ENCODE data around the gene PFDN4. TPM values are rescaled to one million over a fixed set of nuclear protein-coding genes. Genes with fewer than 3 reads are reported as not detected.

Gene PFDN4
- polyA plus RNA-seq, 1 of the 3 experiments (the other 2 are of a cell fraction), result 44.0 TPM

GRCh38 chr20:54176610-54177009 is 31.3 kb upstream of the PFDN4 start:
- peaks cover 20% of the 10 kb centered on the region for H3F3A ChIP-seq (replicated peaks; ENCODE audit: insufficient read depth)
- no peak overlapping the region for H3K4me3 ChIP-seq (ENCODE audit: low read depth in 2 of 2, low read length in 1 of 2)
- H3K27ac ChIP-seq (ENCODE audit: low read depth in 2 of 2, low read length in 1 of 2), result peak overlapping the region in 1 of 2 experiments; percentile 32; a peak in 2 of 4 replicates
- DNase-seq, result no peak
- WGBS (ENCODE audit: low lambda C conversion rate), result 22% methylated on average over 2 of the region's 2 CpGs
- CTCF ChIA-PET, result interaction anchor here (0.8 to 1.8 kb wide), 3 partner anchors 23 to 113 kb away, joined by 3 to 7 read pairs (median 3); no protein-coding TSS in a partner anchor
- no peak overlapping the region for H2AFZ ChIP-seq (ENCODE audit: low read depth)
- peaks cover 0 to 12% of the 10 kb centered on the region in 2 experiments; a peak in 1 of 4 replicates for H3K4me1 ChIP-seq (ENCODE audit: control insufficient read depth in 1 of 2, insufficient read depth in 2 of 2, low read depth in 1 of 2, low read length in 1 of 2)
- no peaks in the 10 kb centered on the region for H3K9me2 ChIP-seq
- peaks cover 19% of the 10 kb centered on the region; the same call in 1 of the 2 replicates for H3K27me3 ChIP-seq (ENCODE audit: insufficient read depth)
- POLR2A ChIA-PET, result no interaction called here
- H3K79me2 ChIP-seq (ENCODE audit: insufficient read depth), result no peaks in the 10 kb centered on the region
- peak; percentile 73 for TF ChIP-seq JUND (IDR thresholded peaks at IDR 0.05)
- TF ChIP-seq FOSL2 (IDR thresholded peaks at IDR 0.05; ENCODE audit: borderline replicate concordance, low read depth), result peak; percentile 71
- peak in 1 of 2 experiments; percentile 38; a peak in 1 of 4 replicates for TF ChIP-seq EP300 (IDR thresholded peaks at IDR 0.05; ENCODE audit: borderline replicate concordance in 1 of 2, low read depth in 1 of 2, low read length in 1 of 2)
- no peak for TF ChIP-seq FOXJ3 (CRISPR knock-in tag; IDR thresholded peaks at IDR 0.05)
- no peak for TF ChIP-seq MEF2A (IDR thresholded peaks at IDR 0.05; ENCODE audit: borderline replicate concordance, low read depth)
- no peak for TF ChIP-seq REST (IDR thresholded peaks at IDR 0.05; ENCODE audit: low read depth, low read length)
- no peak for TF ChIP-seq MXI1 (IDR thresholded peaks at IDR 0.05; ENCODE audit: low read depth, low read length)
- no peak for TF ChIP-seq CTCF (IDR thresholded peaks at IDR 0.05)
- TF ChIP-seq USF1 (IDR thresholded peaks at IDR 0.05; ENCODE audit: borderline replicate concordance, low read depth), result no peak
- TF ChIP-seq MAX (IDR thresholded peaks at IDR 0.05; ENCODE audit: low read depth), result no peak
- no peak for TF ChIP-seq EZH2phosphoT487 (IDR thresholded peaks at IDR 0.05; ENCODE audit: borderline replicate concordance, low read depth)
- TF ChIP-seq YY1 (IDR thresholded peaks at IDR 0.05; ENCODE audit: low read depth), result 0 out of 2 replicates have a peak, but pooled peaks have one; percentile 19
- no peak for TF ChIP-seq GATA2 (CRISPR knock-in tag; IDR thresholded peaks at IDR 0.05)
- no peak for TF ChIP-seq RFX5 (IDR thresholded peaks at IDR 0.05; ENCODE audit: low read length)
- no peak for TF ChIP-seq RXRA (IDR thresholded peaks at IDR 0.05; ENCODE audit: borderline replicate concordance, low read depth)
- no peak for TF ChIP-seq GABPA (IDR thresholded peaks at IDR 0.05; ENCODE audit: low read depth)
- no peak for TF ChIP-seq RCOR1 (IDR thresholded peaks at IDR 0.05; ENCODE audit: low read length)
- peak; percentile 67 for TF ChIP-seq TCF12 (IDR thresholded peaks at IDR 0.05)
- TF ChIP-seq NFIC (IDR thresholded peaks at IDR 0.05; ENCODE audit: borderline replicate concordance), result no peak
- peak; percentile 20; the same call in 1 of the 2 replicates for TF ChIP-seq POLR2AphosphoS5 (IDR thresholded peaks at IDR 0.05; ENCODE audit: low read depth, low read length)
- TF ChIP-seq PBX3 (IDR thresholded peaks at IDR 0.05), result peak; percentile 89
- TF ChIP-seq ZBTB33 (IDR thresholded peaks at IDR 0.05; ENCODE audit: borderline replicate concordance, low read depth), result no peak
- no peak for TF ChIP-seq IRF3 (IDR thresholded peaks at IDR 0.05; ENCODE audit: low read depth, low read length)
- TF ChIP-seq FOXM1 (IDR thresholded peaks at IDR 0.05; ENCODE audit: low read depth), result no peak
- no peaks in the 10 kb centered on the region for H3K36me3 ChIP-seq (replicated peaks in 1 of 2; ENCODE audit: control insufficient read depth in 1 of 2, insufficient read depth in 2 of 2, low read length in 1 of 2)
- H3K4me2 ChIP-seq, result no peak overlapping the region
- no peak overlapping the region for H3K9ac ChIP-seq
- no peaks in the 10 kb centered on the region for H4K20me1 ChIP-seq (ENCODE audit: insufficient read depth)
- no peaks in the 10 kb centered on the region for H3K9me3 ChIP-seq
